KOPT-K1 (cell line): ENCODE measurements around the gene MFAP1.
A peak's percentile ranks its signal among the peaks of the same experiment; 100 is the strongest.
"Not testable (repeated sequence)": the region's sequence is repeated elsewhere in the genome, so short reads cannot be mapped to it uniquely, and the experiment has no call there.

Experiments used
- H3K27ac ChIP-seq: fragments of 200-600 bp; sonication (generic); 2 replicates; pipeline ENCODE4 v1.5.1; 2016; ENCODE audit warnings: antibody characterized with exemption, mild to moderate bottlenecking, low read depth, low read length; ENCODE audit not compliant: poor library complexity, severe bottlenecking
- H3K36me3 ChIP-seq: fragments of 200-600 bp; sonication (generic); 2 replicates; pipeline ENCODE4 v1.5.1; 2017; ENCODE audit warnings: antibody characterized with exemption, mild to moderate bottlenecking, low read length, moderate library complexity; ENCODE audit not compliant: insufficient read depth
- H3K9me3 ChIP-seq: fragments of 200-600 bp; sonication (generic); 2 replicates; pipeline ENCODE4 v1.5.1; 2017; ENCODE audit warnings: antibody characterized with exemption, low read length, mild to moderate bottlenecking; ENCODE audit not compliant: insufficient read depth, poor library complexity, severe bottlenecking

The MFAP1 gene, protein sequence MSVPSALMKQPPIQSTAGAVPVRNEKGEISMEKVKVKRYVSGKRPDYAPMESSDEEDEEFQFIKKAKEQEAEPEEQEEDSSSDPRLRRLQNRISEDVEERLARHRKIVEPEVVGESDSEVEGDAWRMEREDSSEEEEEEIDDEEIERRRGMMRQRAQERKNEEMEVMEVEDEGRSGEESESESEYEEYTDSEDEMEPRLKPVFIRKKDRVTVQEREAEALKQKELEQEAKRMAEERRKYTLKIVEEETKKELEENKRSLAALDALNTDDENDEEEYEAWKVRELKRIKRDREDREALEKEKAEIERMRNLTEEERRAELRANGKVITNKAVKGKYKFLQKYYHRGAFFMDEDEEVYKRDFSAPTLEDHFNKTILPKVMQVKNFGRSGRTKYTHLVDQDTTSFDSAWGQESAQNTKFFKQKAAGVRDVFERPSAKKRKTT

DNA sequence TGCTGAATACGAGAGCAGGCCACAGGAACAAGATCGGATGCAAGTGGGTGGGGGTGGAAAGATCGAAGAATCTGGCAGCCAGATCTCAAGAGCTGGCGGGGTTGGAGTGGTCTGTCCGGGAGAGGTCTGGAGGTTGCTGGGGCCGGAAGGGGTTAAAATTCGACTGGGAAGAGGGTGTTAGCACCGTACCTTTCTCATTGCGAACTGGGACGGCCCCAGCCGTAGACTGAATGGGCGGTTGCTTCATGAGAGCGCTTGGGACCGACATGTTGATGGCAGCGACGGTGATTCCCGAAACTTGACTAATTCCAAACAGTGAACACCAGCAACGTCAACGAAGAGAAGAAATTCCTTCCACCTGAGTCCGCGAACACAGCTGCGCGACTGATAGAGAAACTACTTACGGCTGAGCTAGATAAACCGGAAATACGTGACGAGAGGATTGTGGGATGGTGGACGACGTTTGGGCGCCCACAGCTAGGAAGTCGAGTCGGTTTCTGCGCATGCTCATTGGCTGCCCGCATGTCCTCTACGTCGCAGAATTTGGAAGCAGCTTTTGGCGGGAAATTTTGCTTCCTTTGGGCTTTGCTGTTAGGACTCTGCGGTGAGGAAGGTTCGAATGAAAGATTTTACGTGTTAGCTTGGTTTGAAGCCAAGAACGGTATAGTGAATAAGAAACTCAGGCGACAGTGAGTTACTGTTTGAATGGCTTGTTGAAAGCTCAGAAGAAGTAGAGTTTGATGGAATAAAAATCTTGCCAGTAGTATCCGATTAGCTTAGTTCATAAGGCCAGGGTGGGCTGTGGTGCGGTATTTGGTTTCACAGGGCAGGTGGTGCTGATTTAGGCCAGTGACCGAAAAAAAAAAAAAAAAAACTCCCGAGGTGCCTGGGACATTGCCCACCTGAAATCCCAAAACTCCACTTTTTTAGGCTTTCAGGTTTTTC, at the start of gene MFAP1:
MFAP1 (minus strand) TSS at position 389 of the 945 bp plus-strand sequence; CDS start at position 268, 121 bp downstream.
- no peaks in the 10 kb centered on the region for H3K9me3 ChIP-seq
- H3K27ac ChIP-seq: peak within 1 kb of the TSS; percentile 88
- peaks cover 26% of the 10 kb centered on the region for H3K36me3 ChIP-seq

DNA sequence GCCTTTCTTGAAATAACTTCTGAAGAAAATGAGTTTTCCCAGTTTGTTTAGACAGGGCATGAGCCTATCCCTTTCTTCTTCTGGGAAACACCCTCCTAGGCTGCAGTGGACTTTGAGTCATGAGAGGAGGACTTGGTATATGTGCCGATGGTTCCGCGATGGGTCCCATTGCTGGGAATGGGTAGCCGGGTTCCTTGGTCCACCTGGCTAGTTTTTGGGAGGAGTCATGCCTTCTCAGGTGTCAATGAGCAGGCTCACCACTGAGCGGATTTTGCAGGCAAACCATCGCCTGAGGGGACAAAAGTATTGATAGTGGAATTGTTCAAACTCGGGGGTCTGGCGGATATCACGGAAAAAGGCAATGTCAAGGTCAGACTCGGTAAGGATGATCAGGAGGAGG, 49.2 kb upstream of the MFAP1 start:
- Histone ChIP-seq H3K27ac (no peak overlapping the region), H3K36me3 (peaks cover 88% of the 10 kb centered on the region)

DNA sequence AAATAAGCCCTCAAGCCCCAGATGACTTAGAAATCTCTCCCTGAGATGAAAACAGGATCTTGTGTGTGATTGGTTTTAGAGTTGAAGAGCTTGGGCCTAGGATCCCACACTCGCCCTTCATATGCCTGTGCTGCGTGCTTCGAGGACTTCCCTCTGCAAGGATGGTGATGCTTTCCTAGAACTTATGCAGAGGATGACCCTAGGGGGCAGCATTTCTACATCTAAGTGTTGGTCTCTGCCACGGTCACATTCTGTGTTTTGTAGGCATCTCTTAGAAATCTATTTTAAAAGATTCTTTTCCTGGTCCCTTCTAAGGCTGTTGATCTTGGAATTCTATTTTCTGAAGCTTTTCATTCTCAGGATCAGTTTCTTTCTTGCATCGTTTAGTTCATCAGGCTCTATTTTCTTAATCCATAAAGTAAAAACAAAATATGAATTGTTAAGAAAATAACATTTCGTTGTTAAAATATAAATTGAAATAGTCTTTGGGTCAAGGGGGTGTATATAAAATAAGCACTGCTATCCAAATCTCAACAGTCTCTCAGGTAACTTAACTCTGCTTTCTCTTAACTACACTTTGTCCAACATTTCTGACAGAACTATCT, 48.0 kb upstream of the MFAP1 start:
- no peak overlapping the region for H3K27ac ChIP-seq

More for the DNA sequence above, 49.2 kb upstream of the MFAP1 start:
- H3K9me3 ChIP-seq: no peaks in the 10 kb centered on the region

DNA sequence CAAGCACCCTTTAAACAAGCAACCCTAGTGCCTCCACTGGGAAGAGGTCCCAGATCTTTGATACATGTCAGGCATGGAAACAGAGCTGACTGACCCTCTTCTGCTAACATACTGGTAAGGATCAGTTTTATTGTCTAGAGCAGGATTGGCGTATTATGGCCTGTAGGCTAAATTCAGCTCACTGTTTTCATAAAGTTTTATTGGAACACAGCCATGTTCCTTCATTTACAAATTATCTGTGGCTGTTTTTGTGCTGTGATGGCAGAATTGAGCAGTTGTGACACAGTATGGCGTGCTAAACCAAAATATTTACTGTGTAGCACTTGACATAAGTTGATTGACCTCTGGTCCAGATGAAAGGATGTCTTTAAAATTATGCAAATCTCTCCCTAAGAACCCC, 47.3 kb upstream of the MFAP1 start:
- H3K27ac ChIP-seq: no peak overlapping the region
- H3K36me3 ChIP-seq: peaks cover 88% of the 10 kb centered on the region

More for the DNA sequence above, 48.0 kb upstream of the MFAP1 start:
- peaks cover 88% of the 10 kb centered on the region for H3K36me3 ChIP-seq
- no peaks in the 10 kb centered on the region for H3K9me3 ChIP-seq

DNA sequence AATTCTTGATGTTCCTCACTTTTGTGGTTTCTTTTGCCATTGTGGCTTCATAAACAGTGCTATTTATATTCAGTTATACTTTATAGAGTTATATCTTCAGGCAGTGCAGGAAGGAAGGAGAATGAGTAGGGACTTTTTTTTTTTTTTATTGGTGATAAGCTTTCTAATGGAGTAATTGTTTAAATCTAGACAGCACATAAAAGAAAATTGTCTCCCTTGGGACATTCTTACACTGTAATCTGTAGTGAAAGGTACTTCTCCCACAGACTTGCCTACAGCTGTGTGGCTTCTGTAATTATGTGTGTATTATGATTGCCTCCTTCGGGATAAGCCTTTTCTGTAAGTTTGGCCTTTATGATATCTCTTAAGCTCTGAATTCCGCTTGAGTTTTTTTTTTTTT, 43.9 kb upstream of the MFAP1 start:
- Histone ChIP-seq H3K9me3 (no peaks in the 10 kb centered on the region), H3K36me3 (peaks cover 94% of the 10 kb centered on the region), H3K27ac (no peak overlapping the region)

More for the DNA sequence above, 47.3 kb upstream of the MFAP1 start:
- no peaks in the 10 kb centered on the region for H3K9me3 ChIP-seq

DNA sequence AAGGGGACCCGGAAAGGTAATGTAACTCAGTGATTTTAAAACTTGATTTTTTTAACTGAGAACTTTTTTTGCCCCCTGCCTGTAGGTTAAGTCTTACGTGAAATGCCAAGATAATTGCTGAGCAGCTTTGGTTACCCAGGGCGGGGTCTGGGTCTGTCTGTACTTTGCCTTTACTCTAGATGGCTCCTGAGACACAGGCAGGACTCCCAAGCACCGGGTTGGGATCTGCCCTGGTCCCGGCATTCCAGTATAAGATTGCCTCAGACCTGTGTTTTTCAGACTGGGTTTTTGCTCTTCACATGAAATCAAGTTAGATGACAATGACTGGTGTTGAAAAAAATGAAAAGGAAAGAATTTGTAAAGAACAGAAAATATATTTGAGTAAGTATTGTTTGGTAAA, 42.6 kb upstream of the MFAP1 start:
- no peak overlapping the region for H3K27ac ChIP-seq
- H3K36me3 ChIP-seq: peaks cover 94% of the 10 kb centered on the region
- H3K9me3 ChIP-seq: no peaks in the 10 kb centered on the region

DNA sequence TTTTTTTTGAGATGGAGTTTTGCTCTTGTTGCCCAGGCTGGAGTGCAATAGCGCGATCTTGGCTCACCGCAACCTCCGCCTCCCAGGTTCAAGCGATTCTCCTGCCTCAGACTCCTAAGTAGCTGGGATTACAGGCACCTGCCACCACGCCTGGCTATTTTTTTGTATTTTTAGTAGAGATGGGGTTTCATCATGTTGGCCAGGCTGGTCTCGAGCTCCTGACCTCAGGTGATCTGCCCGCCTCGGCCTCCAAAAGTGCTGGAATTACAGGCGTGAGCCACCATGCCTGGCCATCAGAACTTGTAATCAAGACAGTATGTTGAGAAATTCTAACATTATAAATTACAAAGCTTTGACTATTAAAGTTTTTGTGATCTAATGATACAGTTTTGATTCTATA, 42.1 kb upstream of the MFAP1 start:
- H3K27ac ChIP-seq, H3K9me3 ChIP-seq: not testable (repeated sequence)
- H3K36me3 ChIP-seq: peaks cover 93% of the 10 kb centered on the region

DNA sequence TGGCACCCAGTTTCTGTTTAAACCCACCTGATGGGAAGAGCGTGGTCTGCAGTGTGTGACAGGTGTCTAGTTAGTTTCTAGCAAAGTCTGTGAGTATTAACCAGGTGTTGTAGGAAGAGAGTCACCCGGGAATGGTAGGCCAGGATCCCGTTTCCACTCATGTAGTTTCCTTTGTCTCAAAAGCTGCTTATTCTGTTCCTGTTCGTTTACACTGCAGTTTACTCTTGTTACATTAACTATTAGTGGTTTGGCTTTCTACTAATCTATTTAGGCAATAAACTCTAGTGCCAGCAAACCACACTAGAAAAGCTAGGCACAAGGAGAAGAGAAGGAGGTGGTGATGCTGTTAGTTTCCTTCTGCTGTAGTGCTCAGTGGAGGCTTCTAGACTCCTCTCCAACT, 35.1 kb upstream of the MFAP1 start:
- peaks cover 97% of the 10 kb centered on the region for H3K36me3 ChIP-seq
- H3K27ac ChIP-seq: no peak overlapping the region
- H3K9me3 ChIP-seq: no peaks in the 10 kb centered on the region

DNA sequence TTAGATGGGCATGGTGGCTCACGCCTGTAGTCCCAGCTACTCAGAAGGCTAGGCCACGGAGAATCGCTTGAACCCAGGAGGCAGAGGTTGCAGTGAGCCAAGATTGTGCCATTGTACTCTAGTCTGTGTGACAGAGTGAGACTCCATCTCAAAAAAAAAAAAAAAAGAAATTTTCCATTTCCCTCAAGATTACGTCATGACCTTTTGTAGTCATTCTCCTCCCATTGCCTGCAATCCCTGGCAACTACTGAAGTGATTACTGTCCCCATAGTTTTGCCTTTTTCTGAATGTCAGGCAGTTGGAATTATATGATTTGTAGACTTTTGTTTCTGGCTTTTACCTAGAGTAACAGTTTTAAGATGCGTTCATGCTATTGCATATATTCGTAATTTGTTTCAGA, 30.3 kb upstream of the MFAP1 start:
- Histone ChIP-seq H3K27ac (no peak overlapping the region), H3K36me3 (peaks cover 94% of the 10 kb centered on the region), H3K9me3 (no peaks in the 10 kb centered on the region)

DNA sequence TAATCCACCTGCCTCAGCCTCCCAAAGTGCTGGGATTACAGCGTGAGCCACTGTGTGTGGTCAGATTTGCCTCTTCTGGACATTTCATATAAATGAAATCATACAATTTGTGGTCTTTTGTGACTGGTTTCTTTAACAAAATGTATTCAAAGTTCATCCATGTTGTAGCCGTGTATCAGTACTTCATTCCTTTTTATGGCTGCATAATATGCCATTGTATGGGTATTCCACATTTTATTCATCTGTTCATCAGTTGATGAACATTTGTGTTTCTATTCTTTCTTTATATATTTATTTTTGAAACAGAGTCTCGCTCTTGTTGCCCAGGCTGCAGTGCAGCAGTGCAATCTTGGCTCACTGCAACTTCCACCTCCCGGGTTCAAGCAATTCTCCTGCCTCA, 28.1 kb upstream of the MFAP1 start:
- Histone ChIP-seq H3K27ac (no peak overlapping the region), H3K9me3 (no peaks in the 10 kb centered on the region), H3K36me3 (peaks cover 85% of the 10 kb centered on the region)

DNA sequence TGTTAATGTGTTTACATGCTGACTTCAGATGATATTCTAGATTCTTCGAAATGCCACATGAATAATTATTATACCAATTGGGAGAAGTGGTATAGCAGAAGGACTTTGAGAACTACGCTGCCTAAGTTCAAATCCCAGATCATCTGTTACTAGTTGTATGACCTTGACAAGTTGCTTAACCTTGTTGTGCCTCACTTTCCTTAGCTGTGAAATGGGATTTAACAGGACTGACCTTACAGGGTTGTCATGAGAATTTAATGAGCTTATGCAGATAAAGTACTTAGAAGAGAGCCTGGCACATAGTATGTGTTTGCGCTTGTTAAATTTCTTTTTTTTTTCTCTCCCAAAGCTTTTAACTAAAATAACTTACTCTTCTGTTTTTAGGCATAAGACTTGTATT, 26.8 kb upstream of the MFAP1 start:
- Histone ChIP-seq H3K27ac (no peak overlapping the region), H3K36me3 (peaks cover 85% of the 10 kb centered on the region), H3K9me3 (no peaks in the 10 kb centered on the region)

DNA sequence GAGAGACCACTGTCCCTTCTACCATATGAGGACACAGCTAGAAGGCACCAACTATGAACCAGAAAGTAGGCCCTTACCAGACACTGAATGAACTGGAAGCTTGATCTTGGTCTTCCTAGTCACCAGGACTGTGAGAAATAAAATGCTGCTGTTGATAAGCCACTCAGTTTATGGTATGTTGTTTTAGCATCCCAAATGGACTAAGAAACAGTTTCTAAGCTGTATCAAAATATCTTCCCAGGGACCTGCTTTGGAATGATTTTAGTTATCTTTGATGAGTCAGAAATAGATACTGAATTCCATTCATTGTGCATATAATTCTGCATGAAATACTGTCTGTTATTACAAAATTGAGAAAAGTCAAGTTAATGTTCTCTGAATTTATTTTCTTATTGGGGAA, 20.9 kb upstream of the MFAP1 start:
- H3K27ac ChIP-seq: no peak overlapping the region
- no peaks in the 10 kb centered on the region for H3K9me3 ChIP-seq
- peaks cover 82% of the 10 kb centered on the region for H3K36me3 ChIP-seq

DNA sequence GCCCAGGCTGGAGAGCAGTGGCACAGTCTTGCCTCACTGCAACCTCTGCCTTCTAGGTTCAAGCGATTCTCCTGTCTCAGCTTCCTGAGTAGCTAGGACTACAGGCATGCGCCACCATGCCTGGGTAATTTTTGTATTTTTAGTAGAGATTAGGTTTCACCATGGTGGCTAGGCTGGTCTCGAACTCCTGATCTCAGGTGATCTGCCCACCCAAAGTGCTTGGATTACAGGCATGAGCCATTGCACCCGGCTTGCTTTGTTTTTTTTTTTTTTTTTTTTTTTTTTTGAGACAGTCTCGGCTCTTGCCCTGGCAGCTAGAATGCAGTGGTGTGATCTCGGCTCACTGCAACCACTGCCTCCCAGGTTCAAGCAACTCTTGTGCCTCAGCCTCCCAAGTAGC, 8.0 kb upstream of the MFAP1 start:
- not testable (repeated sequence) for H3K9me3 ChIP-seq, H3K27ac ChIP-seq
- peaks cover 82% of the 10 kb centered on the region for H3K36me3 ChIP-seq

DNA sequence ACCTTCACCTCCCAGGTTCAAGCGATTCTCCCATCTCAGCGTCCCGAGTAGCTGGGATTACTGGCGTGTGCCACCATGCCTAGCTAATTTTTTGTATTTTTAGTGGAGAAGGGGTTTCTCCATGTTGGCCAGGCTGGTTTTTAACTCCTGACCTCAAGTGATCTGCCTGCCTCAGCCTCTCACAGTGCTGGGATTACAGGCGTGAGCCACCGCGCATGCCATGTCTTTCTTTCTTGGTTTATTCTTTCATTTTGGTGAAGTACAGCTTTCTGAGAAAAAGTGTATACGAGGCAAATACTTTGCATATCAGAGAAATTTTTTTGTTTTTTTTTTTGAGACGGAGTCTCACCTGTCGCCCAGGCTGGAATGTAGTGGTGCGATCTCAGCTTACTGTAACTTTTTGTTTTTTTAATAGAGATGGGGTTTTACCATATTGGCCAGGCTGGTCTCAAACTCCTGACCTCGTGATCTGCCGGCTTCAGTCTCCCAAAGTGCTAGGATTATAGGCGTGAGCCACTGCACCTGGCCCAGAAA, 7.1 kb upstream of the MFAP1 start:
- peaks cover 73% of the 10 kb centered on the region for H3K36me3 ChIP-seq
- not testable (repeated sequence) for H3K9me3 ChIP-seq, H3K27ac ChIP-seq
